HL-60 (cell line): ENCODE data around the gene CYREN.

ENCODE experiments used
- DNase-seq, 2 experiments: peaks; one replicate each; pipeline ENCODE4 v3.0.0-alpha.2; 2010 to 2020; ENCODE audit warnings: low read depth in 1 of 2, low spot score in 1 of 2
- H3K27ac ChIP-seq: fragments of 250-450 bp; sonication (Bioruptor Pico); replicated peaks from 2 replicates; pipeline ENCODE4 v1.5.1; 2020; ENCODE audit warnings: mild to moderate bottlenecking, moderate library complexity
- H3K27me3 ChIP-seq: fragments of 250-450 bp; sonication (Bioruptor Pico); 2 replicates; pipeline ENCODE4 v1.5.1; 2021; ENCODE audit warnings: mild to moderate bottlenecking, moderate library complexity; ENCODE audit not compliant: insufficient read depth, poor library complexity, severe bottlenecking
- H3K4me3 ChIP-seq: replicated peaks from 2 replicates; pipeline ENCODE4 v1.5.1; 2011; ENCODE audit warnings: mild to moderate bottlenecking, control low read depth, low read length; ENCODE audit not compliant: insufficient read depth
- GABPA ChIP-seq: IDR thresholded peaks from 2 replicates; pipeline ENCODE4 v1.6.1; 2012; ENCODE audit warnings: low read depth
- POLR2AphosphoS5 ChIP-seq: IDR thresholded peaks from 2 replicates; pipeline ENCODE4 v1.6.1; 2012; ENCODE audit warnings: low read depth
- SPI1 ChIP-seq: IDR thresholded peaks from 2 replicates; pipeline ENCODE4 v1.6.1; 2012; ENCODE audit warnings: low read depth, mild to moderate bottlenecking, borderline replicate concordance
- TF ChIP-seq, protein P1 (sequence below): IDR thresholded peaks from one replicate; pipeline ENCODE4 v1.5.1; 2011; ENCODE audit warnings: low read length, control low read depth, inconsistent platforms; ENCODE audit not compliant: insufficient read depth
- TF ChIP-seq, protein P2 (sequence below): IDR thresholded peaks from 2 replicates; pipeline ENCODE4 v1.6.1; 2012; ENCODE audit warnings: low read depth; ENCODE audit not compliant: insufficient replicate concordance

The CYREN gene

DNA sequence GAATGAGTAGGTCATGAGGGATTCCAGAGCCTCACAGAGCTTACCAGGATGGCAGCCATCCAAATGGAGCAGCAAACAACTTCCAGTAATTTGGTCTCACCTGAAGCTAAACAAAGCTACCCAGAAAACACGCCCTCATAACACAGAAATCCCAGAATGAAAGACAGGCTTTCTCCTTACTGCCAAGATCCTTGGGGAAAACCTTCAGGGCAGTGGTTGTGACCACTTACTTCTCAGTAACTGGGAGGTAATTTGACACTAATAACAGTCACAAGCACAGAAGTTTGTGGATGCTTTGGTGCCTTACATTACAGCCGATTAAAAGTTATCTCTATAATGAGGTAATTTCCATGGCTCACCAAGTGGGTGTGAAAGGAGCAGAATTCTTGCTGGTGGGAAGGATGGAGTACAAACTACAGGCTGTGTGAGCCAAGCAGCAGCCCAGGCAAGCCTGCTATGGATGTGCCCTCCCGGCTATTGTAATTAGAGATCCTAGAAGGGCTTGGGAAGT is 30.4 kb upstream of the CYREN start:
- H3K27me3 ChIP-seq = no peaks in the 10 kb centered on the region
- TF ChIP-seq SPI1 (no peak), GABPA (no peak), POLR2AphosphoS5 (no peak)
- TF ChIP-seq, protein P1, sequence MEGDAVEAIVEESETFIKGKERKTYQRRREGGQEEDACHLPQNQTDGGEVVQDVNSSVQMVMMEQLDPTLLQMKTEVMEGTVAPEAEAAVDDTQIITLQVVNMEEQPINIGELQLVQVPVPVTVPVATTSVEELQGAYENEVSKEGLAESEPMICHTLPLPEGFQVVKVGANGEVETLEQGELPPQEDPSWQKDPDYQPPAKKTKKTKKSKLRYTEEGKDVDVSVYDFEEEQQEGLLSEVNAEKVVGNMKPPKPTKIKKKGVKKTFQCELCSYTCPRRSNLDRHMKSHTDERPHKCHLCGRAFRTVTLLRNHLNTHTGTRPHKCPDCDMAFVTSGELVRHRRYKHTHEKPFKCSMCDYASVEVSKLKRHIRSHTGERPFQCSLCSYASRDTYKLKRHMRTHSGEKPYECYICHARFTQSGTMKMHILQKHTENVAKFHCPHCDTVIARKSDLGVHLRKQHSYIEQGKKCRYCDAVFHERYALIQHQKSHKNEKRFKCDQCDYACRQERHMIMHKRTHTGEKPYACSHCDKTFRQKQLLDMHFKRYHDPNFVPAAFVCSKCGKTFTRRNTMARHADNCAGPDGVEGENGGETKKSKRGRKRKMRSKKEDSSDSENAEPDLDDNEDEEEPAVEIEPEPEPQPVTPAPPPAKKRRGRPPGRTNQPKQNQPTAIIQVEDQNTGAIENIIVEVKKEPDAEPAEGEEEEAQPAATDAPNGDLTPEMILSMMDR = no peak
- TF ChIP-seq, protein P2, sequence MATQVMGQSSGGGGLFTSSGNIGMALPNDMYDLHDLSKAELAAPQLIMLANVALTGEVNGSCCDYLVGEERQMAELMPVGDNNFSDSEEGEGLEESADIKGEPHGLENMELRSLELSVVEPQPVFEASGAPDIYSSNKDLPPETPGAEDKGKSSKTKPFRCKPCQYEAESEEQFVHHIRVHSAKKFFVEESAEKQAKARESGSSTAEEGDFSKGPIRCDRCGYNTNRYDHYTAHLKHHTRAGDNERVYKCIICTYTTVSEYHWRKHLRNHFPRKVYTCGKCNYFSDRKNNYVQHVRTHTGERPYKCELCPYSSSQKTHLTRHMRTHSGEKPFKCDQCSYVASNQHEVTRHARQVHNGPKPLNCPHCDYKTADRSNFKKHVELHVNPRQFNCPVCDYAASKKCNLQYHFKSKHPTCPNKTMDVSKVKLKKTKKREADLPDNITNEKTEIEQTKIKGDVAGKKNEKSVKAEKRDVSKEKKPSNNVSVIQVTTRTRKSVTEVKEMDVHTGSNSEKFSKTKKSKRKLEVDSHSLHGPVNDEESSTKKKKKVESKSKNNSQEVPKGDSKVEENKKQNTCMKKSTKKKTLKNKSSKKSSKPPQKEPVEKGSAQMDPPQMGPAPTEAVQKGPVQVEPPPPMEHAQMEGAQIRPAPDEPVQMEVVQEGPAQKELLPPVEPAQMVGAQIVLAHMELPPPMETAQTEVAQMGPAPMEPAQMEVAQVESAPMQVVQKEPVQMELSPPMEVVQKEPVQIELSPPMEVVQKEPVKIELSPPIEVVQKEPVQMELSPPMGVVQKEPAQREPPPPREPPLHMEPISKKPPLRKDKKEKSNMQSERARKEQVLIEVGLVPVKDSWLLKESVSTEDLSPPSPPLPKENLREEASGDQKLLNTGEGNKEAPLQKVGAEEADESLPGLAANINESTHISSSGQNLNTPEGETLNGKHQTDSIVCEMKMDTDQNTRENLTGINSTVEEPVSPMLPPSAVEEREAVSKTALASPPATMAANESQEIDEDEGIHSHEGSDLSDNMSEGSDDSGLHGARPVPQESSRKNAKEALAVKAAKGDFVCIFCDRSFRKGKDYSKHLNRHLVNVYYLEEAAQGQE = no peak
- no peak for DNase-seq
- no peak overlapping the region for H3K27ac ChIP-seq
- H3K4me3 ChIP-seq = no peak overlapping the region

DNA sequence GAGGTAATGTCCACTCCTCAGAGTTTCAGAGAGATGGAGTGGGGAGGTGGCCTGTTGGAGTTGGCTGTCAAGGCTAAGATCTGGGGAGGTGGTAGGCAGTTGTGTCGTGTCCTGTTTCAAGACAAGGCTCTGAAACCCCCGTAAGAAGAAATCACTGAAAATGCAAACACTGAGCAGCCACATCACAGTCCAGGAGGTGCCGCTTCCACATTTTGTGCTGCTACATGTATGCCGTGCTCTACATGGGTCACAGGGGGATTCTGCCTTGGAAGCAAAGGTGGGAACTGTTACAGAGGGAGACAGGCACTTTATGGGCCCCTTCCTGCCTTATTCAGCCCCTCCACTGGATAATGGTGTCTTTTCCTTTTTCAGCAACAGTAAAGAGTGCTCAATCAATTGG is 28.9 kb upstream of the CYREN start:
- Histone ChIP-seq H3K27ac (no peak overlapping the region), H3K4me3 (no peak overlapping the region), H3K27me3 (no peaks in the 10 kb centered on the region)
- TF ChIP-seq GABPA (no peak), SPI1 (no peak), POLR2AphosphoS5 (no peak)
- TF ChIP-seq, protein P1 = no peak
- TF ChIP-seq, protein P2 = no peak
- no peak for DNase-seq

DNA sequence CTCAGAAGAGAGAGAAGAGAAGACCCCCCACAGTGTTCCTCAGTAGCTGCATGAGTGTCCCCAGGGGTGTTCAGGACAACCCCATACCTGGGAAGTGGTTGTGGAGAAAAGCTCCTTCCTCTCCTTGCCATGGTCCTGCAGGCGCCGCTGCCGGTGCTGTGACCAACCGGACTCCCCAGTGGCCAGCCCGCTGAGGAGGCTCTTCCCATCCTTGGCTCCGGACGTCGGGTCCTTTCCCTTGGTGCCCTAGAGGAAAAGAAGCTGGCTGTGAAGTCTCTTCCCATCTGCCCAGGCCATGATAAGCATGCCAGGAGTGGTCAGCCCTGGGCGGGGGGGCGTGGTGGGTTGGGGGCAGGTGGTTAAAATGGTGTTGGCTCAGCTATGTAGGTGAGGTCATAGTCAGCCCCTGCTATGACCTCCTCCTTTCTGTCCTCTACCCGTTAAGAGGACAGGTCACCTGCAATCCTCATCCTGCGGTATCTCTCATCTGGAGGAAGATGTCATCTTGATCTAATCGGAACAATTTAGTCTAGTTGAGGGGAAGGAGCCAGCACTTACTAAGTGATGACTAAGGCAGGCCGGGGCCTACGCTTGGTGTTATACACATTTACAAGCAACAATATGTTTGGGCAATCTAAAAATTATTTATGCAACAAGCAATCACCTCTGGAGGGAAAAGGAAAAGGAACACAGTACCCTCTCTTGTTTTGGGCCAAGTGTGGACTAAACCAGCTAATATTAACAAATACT is 27.6 kb upstream of the CYREN start:
- no peak overlapping the region for H3K4me3 ChIP-seq
- H3K27ac ChIP-seq = no peak overlapping the region
- DNase-seq = no peak
- TF ChIP-seq, protein P1 = no peak
- TF ChIP-seq POLR2AphosphoS5 (no peak), GABPA (no peak), SPI1 (no peak)
- TF ChIP-seq, protein P2 = no peak
- no peaks in the 10 kb centered on the region for H3K27me3 ChIP-seq
